Stimulated activated naive CD8-positive, alpha-beta T cell treated with anti-CD3 and anti-CD28 coated beads, Interleukin-15, Interleukin-2, amounts not matched to agents 100 U/mL and 50 U/mL, for 24 hours (primary cell): ENCODE results near the gene FOXD2.

Experiments
- ATAC-seq: fragments of 150-1000 bp; cut with Tn5 transposase; one replicate; pipeline ENCODE4 v1.10.0; 2021
- DNase-seq: peaks from one replicate; pipeline ENCODE4 v3.0.0; 2021

FOXD2 gene

DNA sequence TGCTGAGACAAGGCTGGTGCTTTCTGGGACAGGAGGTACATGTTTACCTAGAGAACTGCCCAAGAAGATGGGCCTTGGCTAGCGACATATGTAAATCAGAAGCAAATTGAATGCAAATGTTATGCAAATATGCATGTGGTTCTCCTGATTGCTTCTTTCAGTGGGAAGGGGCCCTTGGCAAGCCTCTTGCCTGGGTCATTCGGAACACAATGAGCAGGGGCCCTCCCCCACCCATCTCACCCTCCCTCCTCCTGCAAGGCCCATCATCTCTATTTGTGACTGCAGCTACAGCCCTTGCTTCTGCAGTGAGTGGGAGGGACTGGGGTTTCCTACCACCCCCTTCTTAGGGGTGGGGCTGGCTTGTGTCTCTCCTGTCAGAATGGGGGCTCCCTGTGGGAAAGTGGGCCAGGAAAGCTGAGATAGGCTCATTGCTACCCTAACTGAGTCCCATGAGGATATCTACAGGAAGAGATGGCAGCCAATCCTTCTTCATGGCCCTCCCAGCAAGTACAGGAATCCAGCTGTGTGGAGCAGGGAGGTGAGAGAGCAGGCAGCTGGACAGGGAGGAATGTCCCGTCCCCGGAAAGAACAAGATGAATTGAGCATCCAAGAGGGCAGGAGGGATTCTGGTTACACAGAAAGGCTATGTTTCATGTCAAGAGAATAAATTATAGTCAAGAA is 31.0 kb downstream of the FOXD2 start:
- no peak for DNase-seq
- no peak for ATAC-seq

DNA sequence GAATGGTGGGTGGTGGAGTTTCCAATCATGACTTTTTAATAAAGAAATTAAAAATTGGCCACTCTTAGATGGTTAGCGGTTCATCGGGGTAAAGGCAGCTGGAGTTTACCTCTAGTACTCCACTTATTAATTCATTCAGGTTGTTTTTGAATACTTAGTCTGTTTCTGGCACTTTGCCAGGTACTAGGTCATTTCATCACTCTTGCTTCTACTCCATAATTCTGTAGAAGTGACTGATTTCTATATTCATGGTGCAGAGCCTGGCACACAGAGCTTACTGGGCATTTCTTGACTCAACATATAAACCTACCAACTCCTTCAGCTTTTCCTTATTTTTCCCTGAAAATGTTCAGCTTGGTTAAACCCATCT is 31.5 kb downstream of the FOXD2 start:
- no peak for ATAC-seq
- no peak for DNase-seq

DNA sequence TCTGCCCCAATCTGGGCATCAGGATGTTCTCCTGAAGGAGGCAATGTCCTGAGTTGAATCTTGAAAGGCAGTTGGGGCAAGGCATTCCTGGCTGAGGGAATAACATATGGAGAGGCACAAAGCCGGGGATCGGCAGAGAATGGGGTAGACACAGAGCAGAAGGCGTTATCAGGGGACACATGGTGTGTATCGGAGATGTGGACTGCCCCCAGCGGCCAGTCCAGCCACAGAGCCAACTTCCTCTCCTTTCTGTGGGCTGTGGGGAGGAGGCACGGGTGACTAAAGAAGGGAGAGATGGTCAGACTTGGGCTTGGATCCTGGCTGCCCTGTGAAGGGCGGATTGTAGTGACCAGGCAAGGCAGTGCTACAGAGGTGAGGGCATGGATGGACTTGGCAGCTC is 32.1 kb downstream of the FOXD2 start:
- no peak for ATAC-seq
- no peak for DNase-seq

DNA sequence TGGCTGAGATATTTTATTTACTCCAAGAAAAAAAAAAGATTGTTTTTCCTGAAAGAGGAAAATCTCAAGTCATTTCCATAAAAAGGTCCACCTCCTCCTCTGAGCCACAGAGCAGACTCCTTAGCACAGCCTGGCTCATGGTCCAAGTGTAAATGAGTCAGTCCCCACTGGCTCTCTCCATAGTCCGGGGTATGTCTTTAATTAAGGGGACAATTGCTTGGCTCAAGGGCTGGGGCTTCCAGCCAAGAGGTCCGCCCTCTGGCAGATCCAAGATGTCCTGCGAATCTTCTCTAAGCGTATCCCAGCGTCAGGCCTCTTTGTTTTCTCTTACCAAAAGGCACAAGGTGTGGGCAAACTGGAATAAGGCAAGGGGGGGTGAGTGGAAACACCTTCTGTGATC is 33.3 kb downstream of the FOXD2 start:
- DNase-seq: no peak
- no peak for ATAC-seq

DNA sequence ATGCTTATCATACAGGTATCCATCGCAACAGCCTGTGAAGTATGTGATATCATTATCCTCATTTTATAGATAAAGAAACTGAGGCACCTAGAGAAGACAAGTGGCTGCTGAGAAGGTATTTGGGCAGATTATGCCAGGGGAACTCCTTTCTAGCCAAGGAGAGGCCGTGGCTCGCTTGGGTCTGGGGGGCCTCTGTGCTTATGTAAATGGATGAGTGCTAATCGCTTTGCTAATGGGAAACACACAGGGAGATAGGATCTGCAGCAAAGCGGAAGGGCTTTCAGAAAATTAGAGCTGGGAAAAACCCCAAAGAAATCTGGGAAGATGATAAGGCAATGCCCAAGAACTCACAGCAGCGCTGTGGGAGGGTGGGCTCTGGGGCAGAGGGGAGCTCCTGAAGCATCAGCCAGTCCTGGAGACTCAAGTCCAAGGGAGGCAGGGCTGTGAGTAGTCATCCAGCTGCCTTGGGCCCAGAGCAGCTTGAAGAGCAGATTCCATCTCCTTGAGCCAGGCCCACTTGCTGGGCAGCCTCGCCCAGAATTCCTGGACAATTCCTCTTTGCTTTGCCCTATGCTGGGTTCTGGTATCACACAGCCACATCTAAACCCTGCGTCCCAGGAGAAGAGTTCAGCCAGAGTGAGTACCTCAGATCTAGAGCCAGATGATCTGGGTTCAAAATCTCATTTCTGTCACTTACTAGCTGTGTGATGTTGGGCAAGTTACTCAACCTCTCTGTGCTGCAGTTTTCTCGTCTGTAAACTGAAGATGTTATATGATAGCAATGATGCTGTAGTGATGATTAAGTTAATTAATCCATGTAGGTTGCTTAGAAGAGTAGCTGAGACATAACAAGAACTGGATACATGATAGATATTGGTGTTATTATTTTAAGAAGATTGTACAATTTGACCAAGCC is 36.7 kb downstream of the FOXD2 start:
- no peak for ATAC-seq
- DNase-seq: no peak

DNA sequence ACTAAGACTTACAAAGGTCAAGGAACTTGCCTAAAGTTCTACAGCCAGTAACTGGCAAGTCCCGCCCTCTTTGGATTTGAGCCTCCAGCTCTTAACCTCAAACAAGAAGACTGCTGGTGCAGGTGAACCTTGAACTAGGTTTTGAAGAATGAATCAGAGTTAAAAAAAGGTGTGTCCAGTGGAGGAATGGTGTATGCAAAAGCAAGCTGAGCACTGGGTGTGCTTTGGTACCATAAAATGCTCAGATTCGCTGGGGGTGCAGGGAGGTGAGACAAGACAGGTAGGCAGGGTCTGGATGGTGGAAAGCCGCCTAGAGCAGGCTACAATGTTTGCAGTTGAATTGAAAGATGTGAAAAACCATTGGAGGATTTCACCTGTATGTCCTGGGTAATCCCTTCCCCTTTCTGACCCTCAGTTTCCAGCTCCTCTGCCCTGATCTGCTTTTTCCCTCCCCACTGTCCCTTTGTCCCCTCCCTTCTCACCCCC is 39.8 kb downstream of the FOXD2 start:
- no peak for DNase-seq
- ATAC-seq: no peak

DNA sequence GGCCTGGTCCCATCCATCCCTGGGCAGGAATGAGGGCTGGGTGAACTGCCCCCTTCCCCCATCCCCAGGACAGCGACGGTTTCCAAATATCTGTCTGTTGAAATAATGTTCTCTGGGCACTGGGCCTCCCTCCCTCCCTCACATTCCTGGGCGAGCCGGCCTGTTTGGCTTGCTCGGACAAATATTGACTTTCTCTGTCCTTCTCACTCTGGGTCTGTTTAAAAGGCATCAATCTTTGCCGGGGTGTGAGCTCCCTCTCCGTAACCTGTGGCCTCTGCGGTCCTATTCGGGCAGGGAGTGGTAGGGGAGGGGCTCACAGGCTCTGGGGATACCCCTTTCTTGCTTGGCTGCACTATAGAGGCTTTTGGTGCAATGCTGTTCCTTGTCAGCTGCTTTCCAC is 40.2 kb downstream of the FOXD2 start:
- DNase-seq: no peak

DNA sequence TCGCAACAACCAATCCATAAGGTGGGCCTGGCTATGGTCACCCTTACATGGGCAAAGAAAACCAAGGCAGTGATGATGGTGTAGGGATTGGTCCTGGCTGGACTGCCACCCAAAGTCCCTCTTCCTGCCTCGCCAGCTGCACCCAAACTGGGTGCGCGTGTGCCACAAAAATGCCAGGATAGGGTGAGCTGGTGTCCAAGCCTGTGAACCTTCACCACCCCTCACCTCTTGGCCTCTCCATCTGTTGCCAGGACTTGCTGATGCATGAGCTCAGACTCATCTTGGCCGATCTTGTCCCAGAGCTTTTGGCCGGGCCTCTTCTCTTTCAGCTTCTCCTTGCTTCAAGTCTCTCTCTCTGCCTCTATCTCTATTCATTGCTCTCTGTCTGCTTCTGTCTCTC is 41.8 kb downstream of the FOXD2 start:
- ATAC-seq (no peak), DNase-seq (no peak)

More for the DNA sequence above, 40.2 kb downstream of the FOXD2 start:
- no peak for ATAC-seq

DNA sequence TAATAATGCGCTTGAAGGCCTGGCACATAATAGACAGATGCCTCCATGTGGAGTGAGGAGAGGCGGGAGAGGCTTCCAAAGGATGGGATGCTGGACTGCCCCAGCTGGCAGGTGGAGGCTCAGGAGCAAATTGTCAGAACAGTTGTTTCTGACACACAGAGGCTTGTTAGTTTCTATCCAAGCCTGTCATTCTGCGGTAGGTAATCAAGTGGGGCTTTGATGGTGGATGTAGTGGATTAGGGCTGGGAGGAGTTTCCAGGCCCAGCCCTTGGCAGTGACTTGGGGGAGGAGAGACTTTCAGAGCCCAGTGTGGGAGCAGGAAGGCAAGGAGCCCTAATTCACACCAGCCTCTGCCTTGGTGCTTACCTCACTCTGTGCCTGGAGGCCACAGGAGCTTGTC is 44.1 kb downstream of the FOXD2 start:
- no peak for ATAC-seq
- no peak for DNase-seq

DNA sequence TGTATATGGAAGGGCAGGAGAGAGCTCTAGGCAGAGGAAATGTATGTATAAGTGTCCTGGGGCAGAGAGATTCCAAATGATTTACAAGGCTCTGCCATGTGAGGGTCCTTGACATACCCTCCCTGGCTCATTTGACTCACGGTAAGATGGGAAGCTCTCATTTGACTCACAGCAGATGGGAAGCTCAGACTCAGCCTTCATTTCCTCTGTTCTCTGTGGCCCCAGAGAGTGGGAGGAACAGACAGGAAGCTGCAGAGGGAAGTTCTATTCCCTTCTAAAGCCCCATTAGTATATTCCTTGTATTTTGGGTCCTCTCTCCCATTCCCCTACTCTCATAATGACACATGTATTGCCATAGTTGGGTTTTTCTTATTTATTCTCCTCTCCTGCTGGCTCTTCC is 44.9 kb downstream of the FOXD2 start:
- no peak for ATAC-seq
- DNase-seq: no peak

DNA sequence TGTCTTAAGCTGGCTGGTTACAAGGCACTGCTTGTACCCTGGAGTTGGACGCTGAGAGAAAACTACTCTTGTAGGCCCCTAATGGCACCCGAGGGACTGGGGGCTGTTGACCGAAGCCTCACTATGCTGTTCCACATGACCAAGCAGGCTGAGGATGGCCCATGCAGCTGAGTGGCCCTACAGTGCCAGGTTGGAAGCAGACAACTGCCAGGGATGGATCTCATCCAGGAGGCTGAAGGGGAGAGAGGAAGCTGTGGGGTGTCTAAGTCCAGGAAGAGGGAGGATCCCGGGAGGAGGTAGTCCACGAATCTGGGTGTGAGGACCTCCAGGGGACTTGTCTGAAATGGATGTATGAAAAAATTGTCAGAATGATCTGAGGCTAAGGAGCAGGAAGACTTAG is 45.8 kb downstream of the FOXD2 start:
- ATAC-seq: no peak
- DNase-seq: no peak

DNA sequence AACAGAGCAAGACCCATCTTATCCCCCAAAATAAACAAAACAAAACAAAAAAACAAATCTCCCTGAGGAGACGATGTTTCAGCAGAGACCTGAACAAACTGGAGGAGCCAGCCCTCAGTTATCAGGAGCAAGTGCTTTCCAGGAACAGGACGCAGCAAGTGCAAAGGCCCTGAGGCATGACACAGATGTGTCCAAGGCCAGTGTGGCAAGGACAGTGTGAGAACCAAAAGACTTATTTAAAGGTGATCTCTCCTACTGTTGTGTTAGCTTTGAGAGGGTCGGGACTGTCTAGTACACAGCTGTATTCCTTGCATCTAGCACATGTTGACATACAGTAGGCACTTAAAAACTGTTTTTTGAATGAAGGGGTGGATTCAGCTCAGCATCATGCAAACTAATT is 48.0 kb downstream of the FOXD2 start:
- ATAC-seq (no peak), DNase-seq (no peak)

DNA sequence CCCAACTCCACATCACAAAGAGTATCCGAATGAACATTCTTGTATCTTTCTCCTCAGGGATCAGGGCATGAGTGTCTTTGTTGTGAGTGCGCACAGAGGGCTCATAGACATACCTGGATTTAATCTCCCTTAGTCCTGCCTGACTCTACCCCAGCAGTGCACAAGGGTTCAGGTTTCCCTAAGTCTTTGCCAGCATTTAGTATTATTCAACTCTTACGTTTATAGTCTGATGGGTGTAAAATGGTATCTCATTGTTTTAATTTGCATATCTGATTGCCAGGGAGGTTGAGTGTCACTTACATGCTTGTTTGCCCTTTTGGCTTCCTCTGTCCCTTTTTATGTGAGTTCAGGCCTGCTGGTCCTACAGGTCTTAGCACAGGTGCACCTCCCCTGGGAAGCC is 49.5 kb downstream of the FOXD2 start:
- no peak for ATAC-seq

DNA sequence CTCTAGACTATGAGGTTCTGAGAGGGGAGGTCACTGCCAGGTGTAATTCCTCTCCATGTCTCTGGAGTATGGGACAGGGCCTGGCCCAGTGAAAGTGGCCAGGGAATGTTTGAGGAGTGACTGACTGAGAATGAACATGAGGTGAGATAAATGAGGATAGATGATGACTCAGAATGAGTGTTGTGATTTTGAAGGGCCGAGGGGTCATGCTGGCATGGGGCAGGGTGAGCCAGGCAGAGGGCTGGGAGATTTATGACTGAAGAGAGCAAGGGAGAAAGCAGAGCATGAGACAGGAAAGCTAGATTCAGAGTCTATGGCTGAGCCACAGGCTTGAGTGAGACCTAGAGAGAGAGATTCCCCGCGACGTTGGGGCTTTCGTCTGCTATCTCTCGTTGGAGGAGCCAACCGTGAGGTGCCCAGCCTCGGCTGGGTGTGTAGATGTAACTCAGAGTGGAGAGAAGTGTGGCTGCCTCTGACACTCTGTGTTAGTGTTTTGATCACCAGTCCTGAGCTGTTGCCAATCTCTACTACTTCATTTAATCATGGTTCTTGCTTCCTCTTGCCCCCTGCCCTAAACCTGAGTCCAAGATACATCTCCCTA is 50.1 kb downstream of the FOXD2 start:
- DNase-seq: no peak
- ATAC-seq: no peak

More for the DNA sequence above, 49.5 kb downstream of the FOXD2 start:
- DNase-seq: no peak
